Occipital lobe (tissue), 2 donors: ENCODE measurements around the gene STK10. TPM values are rescaled to one million over a fixed set of nuclear protein-coding genes. Genes with fewer than 3 reads are reported as not detected.

Experiments
- DNase-seq: peaks from one replicate; lab custom pipeline; 2025; lab: John Stamatoyannopoulos, UW
- total RNA-seq: library from RNA; depleted of rRNA; stranded (reverse); fragments of >200 nt; gene quantifications from one replicate; pipeline ENCODE4 v1.2.3, GENCODE V29; 2014

Gene STK10
- total RNA-seq, 1 donor from 2014 or later: 9.8 TPM

DNA sequence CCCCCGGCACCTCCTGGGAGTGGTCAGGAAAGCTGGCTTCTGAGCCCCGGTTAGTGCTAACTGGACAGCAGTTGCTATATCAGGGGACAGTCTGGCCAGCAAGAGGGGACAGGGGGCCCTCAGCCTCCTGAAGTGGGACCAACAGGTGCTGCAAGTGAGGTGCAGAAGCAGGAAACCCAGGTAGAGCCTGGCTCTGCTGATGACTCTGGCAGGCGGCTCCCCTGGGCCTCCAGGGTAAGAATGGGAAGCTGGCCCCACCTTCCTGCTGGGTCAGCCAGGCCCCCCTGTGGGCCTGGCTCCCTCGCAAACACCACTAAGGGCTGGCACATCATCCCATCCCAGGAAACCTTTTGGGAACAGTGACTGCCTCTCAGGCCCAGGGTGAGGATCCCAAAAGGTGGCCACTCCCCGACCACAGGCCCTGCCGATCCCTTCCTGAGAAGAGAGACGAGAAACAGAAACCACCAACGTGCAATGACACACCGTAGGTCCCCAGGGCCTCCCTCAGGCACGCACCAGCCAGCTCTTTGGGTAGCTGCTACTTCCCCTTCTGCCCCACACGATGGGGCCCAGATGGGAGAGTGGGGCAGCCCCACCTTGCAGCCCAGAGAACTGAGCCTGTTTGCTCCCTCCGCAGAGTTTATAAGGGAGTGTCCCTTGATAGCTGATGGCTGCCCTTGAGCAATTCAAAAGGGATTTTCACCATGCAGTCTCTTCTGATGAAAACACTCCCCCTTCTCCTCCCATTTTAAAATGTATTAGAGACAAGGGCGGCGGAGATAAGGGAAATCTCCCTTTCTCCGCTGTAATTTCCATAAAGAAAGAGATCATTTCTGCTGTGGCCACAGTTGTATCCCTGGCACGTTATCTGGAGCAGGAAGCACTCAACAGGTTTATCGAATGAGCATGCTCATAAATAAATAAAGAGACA is 76.8 kb downstream of the STK10 start:
- no peak for DNase-seq

DNA sequence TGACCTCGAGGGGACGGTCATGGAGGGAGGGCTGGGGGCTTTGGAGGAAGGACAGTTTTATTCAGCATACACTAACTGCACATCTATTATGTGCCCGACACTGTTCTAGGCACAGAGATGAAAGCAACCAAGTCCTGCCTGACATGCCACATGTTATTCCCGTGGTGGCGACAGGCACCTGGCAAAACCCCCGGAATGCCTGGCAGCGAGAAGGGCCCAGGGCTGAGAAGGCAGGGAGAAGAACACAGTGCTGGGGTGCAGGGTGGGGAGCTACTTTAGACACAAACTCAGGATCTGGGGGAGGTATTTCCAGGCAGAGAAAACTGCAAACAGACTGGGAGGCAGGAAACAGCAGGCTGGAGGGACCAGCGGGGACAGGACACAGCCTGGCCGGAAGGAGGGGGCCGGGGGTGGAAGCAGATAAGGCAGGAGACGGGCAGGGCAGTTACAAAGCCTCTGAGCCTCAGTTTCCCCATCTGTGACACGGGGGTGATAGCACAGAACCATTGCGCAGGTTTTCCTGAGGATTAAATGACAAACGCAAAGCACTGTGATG is 77.7 kb downstream of the STK10 start:
- DNase-seq: no peak

DNA sequence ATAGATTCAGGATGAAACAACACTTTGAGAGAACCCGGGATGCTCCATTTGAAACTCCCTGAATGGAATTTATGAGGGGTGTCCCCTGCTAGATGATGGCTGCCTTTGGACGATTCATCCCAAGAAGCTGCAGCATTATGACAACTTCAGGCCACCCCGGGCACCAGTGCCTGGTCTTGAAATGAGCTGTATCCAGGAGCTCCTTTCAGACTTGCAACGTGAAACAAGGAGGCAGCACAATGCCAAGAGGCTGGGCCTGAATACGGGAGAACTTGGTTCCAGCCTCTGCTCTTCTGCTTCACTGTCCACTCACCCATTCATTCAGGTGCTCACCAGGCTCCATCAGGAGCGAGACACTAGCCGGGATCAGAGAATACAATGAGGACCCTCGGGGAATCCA is 78.3 kb downstream of the STK10 start:
- no peak for DNase-seq

- no peak for DNase-seq
Measured at GRCh38 chr5:172107571-172107970, 80.5 kb downstream of the STK10 start.

GRCh38 chr5:172106511-172107356 is 81.3 kb downstream of the STK10 start:
- DNase-seq: peak; percentile 38

DNA sequence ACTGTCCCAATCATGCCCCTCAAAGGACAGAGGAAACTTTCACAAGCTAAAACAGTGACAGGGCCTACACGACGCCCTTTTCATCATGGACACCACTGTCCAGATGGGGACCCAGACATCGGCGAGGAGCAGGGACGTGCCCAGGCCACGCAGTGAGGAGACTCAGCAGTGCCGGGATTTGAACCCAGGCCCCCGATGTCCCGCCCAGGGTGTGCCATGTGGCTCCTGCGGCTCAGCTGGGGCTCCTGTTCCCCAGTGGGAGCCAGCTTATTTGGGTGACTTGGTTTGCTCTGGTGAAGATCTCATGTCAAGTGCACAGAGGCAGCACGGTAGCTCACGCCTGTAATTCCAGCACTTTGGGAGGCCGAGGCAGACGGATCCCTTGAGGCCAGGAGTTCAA is 82.2 kb downstream of the STK10 start:
- no peak for DNase-seq

DNA sequence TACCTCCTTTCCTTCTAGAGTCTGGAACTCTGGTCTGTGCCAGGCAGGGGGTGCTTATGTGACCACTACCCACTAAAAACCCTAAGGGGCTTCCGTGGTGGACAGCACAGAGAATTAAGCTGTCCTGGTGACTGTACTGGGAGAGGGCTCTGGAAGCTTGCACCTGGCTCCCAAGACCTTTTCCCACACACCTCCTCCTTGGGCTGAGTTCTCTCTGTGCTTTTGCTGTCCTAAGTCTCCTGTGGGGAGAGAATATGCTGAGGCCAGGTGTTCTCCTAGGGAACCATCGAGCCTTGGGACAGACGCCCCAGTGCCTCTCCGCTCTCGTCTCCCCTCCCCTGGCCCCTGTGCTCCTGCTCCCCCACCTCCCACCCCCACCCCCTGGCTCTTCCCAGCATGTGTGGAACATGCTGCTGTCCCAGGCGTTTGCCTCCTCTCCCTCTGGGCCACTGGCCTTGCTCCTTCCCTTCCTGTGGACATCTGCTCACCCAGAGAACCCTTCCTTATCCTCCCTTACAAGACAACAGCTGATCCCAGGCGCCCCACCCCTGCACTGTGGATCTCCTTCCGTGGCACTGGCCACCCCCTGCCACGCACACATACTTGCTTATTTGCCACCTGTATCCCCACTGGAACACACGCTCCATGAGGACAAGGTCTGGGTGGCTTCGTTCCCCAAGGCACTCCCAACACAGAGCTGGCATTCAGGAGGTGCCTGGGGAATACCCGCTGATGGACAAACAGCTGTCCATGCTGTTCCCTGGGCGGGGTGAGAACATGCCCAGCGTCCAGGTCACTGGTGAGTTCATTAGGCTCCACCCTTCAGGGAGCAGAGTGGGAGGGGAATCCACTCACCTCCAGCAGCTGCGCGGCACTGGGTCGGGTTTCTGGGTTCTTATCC is 83.0 kb downstream of the STK10 start:
- no peak for DNase-seq

DNA sequence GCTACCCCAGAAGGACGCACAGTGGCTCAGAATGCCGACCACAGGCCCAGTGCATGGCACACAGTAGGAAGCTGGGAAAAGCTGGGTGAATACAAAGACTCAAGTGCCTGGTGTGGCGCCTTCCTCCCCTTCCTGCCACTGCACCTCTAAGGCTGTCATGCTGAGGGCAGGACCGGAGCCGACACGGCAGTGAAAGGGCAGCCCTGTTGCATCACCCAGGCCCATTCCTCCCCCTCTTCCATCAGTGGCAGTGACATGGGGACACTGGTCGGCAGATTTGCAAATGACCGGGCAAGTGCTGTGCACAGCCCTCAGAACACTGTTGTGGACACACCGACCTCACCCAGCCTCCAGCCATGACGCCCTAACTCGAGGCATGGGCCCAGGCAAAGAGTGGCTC is 84.0 kb downstream of the STK10 start:
- no peak for DNase-seq

DNA sequence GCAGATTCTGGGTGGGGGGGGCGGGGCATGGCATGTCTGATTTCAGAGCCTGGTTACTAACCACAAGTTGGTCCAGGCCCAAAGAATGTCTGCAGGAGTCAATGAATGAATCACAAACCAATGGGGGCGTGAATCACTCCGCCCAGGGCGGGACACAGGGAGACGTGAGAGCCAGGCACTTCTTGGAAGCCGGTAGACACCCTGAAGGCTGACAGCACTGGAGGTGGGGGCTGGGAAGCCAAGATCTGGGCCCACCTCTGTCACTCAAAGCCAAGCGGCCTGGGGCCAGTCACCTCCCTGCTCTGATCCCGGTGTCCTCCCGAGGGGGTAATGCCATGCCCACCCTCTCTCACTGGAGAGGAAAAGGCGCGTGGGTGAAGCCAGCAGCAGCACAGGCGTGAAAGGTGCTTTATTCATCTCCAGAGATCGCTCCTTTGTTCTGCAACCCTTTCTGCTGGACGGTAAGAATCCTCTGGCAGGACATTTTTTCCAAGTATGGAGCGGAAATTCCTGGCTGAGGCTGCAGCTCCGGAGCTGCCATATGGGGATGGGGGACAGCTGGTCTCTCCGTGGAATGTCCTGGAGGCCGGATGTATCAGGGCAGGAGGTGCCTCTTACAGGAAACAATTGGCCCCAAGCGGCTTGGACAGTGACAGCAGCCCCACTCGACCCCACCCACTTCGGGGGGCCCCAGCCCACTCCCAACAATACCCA is 85.0 kb downstream of the STK10 start:
- no peak for DNase-seq

GRCh38 chr5:172102218-172102870 is 85.7 kb downstream of the STK10 start:
- no peak for DNase-seq

- DNase-seq: no peak
Measured at GRCh38 chr5:172101547-172102217, 86.3 kb downstream of the STK10 start.

DNA sequence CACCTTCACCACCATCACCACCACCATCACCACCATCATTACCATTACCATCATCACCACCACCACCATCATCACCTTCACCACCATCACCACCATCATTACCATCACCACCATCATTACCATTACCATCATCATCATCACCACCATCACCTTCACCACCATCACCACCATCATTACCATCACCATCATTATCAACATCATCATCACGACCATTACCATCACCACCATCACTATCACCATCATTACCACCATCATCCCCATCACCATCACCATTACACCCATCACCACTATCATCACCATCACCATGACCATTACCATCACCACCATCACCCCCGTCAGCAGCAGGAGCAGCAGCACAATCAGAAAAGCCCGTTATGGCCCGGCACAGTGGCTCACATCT is 89.1 kb downstream of the STK10 start:
- no peak for DNase-seq

DNA sequence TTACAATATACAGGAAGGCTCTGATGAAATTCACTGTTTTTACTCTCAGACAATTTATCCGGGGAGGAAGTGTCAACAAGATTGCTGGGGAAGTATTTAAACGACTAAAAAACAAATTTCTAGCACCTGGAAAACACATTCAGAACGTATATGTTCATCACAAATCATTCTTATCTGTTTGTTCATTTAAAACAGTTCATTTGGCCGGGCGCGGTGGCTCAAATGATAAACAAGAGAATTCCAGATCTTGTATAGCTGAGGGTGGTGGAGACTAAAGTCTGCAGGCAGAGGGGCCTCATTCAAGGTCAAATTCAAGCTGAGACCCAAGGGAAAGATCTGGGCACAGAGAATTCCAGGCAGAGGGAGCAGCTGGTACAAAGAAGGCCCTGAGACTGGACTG is 90.0 kb downstream of the STK10 start:
- DNase-seq: no peak

DNA sequence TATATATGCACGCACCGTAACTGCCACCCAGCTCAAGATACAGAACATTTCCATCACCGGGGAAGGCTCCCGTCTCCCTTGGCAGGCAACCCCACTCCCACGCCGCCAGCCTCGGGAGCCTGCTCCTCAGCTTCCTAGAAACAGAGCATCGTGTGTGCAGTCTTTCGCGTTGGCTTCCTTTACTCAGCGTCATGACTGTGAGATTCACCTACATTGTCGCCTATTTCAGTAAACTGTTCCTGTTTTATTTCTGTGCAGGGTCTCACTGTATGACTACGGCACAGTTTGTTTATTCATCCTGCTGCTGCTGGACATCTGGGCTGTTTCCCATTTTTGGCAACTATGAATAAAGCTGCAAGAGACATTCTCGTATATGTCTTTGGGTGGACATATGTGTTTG is 90.7 kb downstream of the STK10 start:
- peak; percentile 60 for DNase-seq

GRCh38 chr5:172096207-172096940 is 91.7 kb downstream of the STK10 start:
- no peak for DNase-seq

- DNase-seq: no peak
Measured at GRCh38 chr5:172095368-172096206, 92.4 kb downstream of the STK10 start.

DNA sequence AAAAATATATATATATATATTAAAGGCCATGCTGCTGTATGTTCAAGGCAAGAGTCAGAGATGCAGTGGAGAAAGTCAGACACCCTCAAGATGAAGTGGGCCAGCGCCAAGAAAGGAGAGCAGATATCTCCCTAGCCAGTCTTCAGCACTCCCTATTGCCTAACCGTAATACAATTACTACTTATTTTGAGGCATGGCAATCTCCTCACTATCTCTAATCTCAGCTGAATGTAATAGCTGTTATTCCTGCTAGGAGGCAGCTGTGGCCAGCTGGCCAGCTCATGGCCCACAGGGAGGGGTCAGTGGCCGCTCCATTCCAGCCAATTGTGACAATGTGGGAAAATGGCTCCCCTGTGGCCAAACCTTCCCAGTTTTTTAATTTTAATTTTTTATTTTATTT is 94.1 kb downstream of the STK10 start:
- DNase-seq: no peak

GRCh38 chr5:172093559-172093958 is 94.5 kb downstream of the STK10 start:
- DNase-seq: no peak
